Gastrocnemius medialis (tissue), 4 donors: ENCODE measurements around the gene TEX2. TPM values are rescaled to one million over a fixed set of nuclear protein-coding genes. Genes with fewer than 3 reads are reported as not detected.

ENCODE experiments used
- ATAC-seq, 2 donors: fragments of 150-250 bp; one replicate each; pipeline ENCODE4 v1.9.1; 2016
- DNase-seq, 2 donors: peaks; one replicate each; pipeline ENCODE4 v3.0.0-alpha.2; 2019
- H3K27ac ChIP-seq, 4 donors: fragments of 200-600 bp; sonication (generic); 1 replicate in 1 of 4; 2 replicates in 3 of 4; pipeline ENCODE4 v1.5.1; 2016 to 2018; ENCODE audit warnings: mild to moderate bottlenecking in 2 of 4, moderate library complexity in 1 of 4
- H3K27me3 ChIP-seq, 3 donors: fragments of 200-600 bp; sonication (generic) in 2 of 3; 1 replicate in 1 of 3; 2 replicates in 2 of 3; pipeline versions ENCODE4 v1.5.1 to v1.6.0; 2016 to 2019; ENCODE audit warnings: mild to moderate bottlenecking in 1 of 3, moderate library complexity in 1 of 3
- H3K36me3 ChIP-seq, 2 donors: fragments of 200-600 bp; sonication (generic) in 1 of 2; one replicate each; pipeline ENCODE4 v1.5.1; 2017 to 2018
- H3K4me1 ChIP-seq, 2 donors: fragments of 200-600 bp; sonication (generic) in 1 of 2; one replicate each; pipeline ENCODE4 v1.5.1; 2016 to 2017; ENCODE audit warnings: mild to moderate bottlenecking in 2 of 2
- H3K4me3 ChIP-seq, 4 donors: fragments of 200-600 bp; sonication (generic) in 3 of 4; 1 replicate in 1 of 4; 2 replicates in 3 of 4; pipeline ENCODE4 v1.5.1; 2016 to 2019; ENCODE audit warnings: mild to moderate bottlenecking in 2 of 4
- H3K9me3 ChIP-seq, 3 donors: fragments of 200-600 bp; sonication (generic) in 2 of 3; 1 replicate in 1 of 3; 2 replicates in 2 of 3; pipeline ENCODE4 v1.5.1; 2016 to 2019
- CTCF ChIP-seq, 5 experiments: fragments of 450-650 bp in 3 of 5; fragments of 200-600 bp in 2 of 5; sonication (generic) in 2 of 5; IDR thresholded peaks in 4 of 5; conservative IDR thresholded peaks in 1 of 5; 1 replicate in 4 of 5; 2 replicates in 1 of 5; pipeline ENCODE4 v1.5.1; 2016 to 2019; ENCODE audit warnings: antibody characterized with exemption in 5 of 5, mild to moderate bottlenecking in 3 of 5, moderate library complexity in 3 of 5
- POLR2A ChIP-seq, 2 donors: fragments of 450-650 bp; IDR thresholded peaks; one replicate each; pipeline ENCODE4 v1.6.1; 2017; ENCODE audit warnings: antibody characterized with exemption in 2 of 2, mild to moderate bottlenecking in 2 of 2, moderate library complexity in 2 of 2
- in situ Hi-C, 4 donors: fragments of 200-750 bp; cut with MboI; loops; one replicate each; pipeline versions ENCODE4 v1.15.0 to v1.8.0; 2017; ENCODE audit warnings: low sequenced_read_pairs in 4 of 4
- intact Hi-C: fragments of 100-400 bp; cut with DNase I; formaldehyde crosslinking; loops from one replicate; pipeline ENCODE4 v1.15.1; 2023; ENCODE audit warnings: low total_unique reads
- total RNA-seq, 4 donors: library from RNA; depleted of rRNA; stranded (reverse); fragments of >200 nt; gene quantifications; one replicate each; pipeline versions ENCODE4 v1.1.0 to v1.2.3, GENCODE V29; 2016

The TEX2 gene
- total RNA-seq, 4 donors from 2014 or later, result 39.0 to 91.1 (median 77.4) TPM

- DNase-seq (no peak), ATAC-seq (no peak)
- Histone ChIP-seq H3K9me3 (no peaks in the 10 kb centered on the region), H3K36me3 (no peaks in the 10 kb centered on the region), H3K27me3 (no peaks in the 10 kb centered on the region), H3K27ac (no peak overlapping the region), H3K4me1 (peaks cover 16% of the 10 kb centered on the region in 2 donors), H3K4me3 (no peak overlapping the region)
- intact Hi-C loops, result loop anchor here (10.0 kb wide), 1 partner anchor 358 kb away; the partner anchor contains the start of genes CSHL1 and GH1
- TF ChIP-seq CTCF (IDR thresholded peaks at IDR 0.05 in 4 of 5, conservative IDR thresholded peaks at IDR 0.05 in 1 of 5), result no peak
- TF ChIP-seq POLR2A (IDR thresholded peaks at IDR 0.05), result no peak
- in situ Hi-C loops, result loop anchor here in 2 of 4 donors (10.0 kb wide), 1 partner anchor 128 kb away; no protein-coding TSS in a partner anchor
These were observed 9.9 kb upstream of the TEX2 start for GRCh38 chr17:64273006-64273405.

- H3K4me1 ChIP-seq, result no peaks in the 10 kb centered on the region
- TF ChIP-seq CTCF (IDR thresholded peaks at IDR 0.05 in 4 of 5, conservative IDR thresholded peaks at IDR 0.05 in 1 of 5), result no peak
- no peak for TF ChIP-seq POLR2A (IDR thresholded peaks at IDR 0.05)
- H3K4me3 ChIP-seq, result no peak overlapping the region
- intact Hi-C loops (loop anchor here (10.0 kb wide), 1 partner anchor 356 kb away; the partner anchor contains the start of genes CSHL1 and GH1), in situ Hi-C loops (loop anchor here in 2 of 4 donors (10.0 kb wide), 1 partner anchor 126 kb away; no protein-coding TSS in a partner anchor)
- ATAC-seq (no peak), DNase-seq (no peak)
- H3K9me3 ChIP-seq, result no peaks in the 10 kb centered on the region
- H3K36me3 ChIP-seq, result no peaks in the 10 kb centered on the region
- H3K27me3 ChIP-seq, result no peaks in the 10 kb centered on the region
- H3K27ac ChIP-seq, result no peak overlapping the region
These were observed 7.8 kb upstream of the TEX2 start for GRCh38 chr17:64270885-64271284.

- no peaks in the 10 kb centered on the region for H3K27me3 ChIP-seq
- ATAC-seq, result no peak
- intact Hi-C loops (loop anchor here (10.0 kb wide), 1 partner anchor 355 kb away; the partner anchor contains the start of genes CSHL1 and GH1), in situ Hi-C loops (loop anchor here in 2 of 4 donors (10.0 kb wide), 1 partner anchor 125 kb away; no protein-coding TSS in a partner anchor)
- H3K36me3 ChIP-seq, result no peaks in the 10 kb centered on the region
- DNase-seq, result no peak
- no peaks in the 10 kb centered on the region for H3K9me3 ChIP-seq
- peaks cover 3% of the 10 kb centered on the region in 2 donors for H3K4me1 ChIP-seq
- no peak overlapping the region for H3K4me3 ChIP-seq
- TF ChIP-seq POLR2A (IDR thresholded peaks at IDR 0.05) (no peak), CTCF (IDR thresholded peaks at IDR 0.05 in 4 of 5, conservative IDR thresholded peaks at IDR 0.05 in 1 of 5) (no peak)
- H3K27ac ChIP-seq, result no peak overlapping the region
These were observed 6.9 kb upstream of the TEX2 start for GRCh38 chr17:64269687-64270649.

- in situ Hi-C loops, result no loop called here
- no peak for TF ChIP-seq POLR2A (IDR thresholded peaks at IDR 0.05)
- TF ChIP-seq CTCF (IDR thresholded peaks at IDR 0.05 in 4 of 5, conservative IDR thresholded peaks at IDR 0.05 in 1 of 5), result no peak
These were observed 1.8 kb upstream of the TEX2 start for GRCh38 chr17:64264891-64265290.

More at GRCh38 chr17:64264891-64265290, 1.8 kb upstream of the TEX2 start:
- Histone ChIP-seq H3K4me3 (no peak overlapping the region), H3K36me3 (no peaks in the 10 kb centered on the region), H3K4me1 (peaks cover 37 to 43% of the 10 kb centered on the region in 2 donors), H3K27me3 (no peaks in the 10 kb centered on the region), H3K27ac (peak overlapping the region; percentile 76 to 100 (median 96)), H3K9me3 (no peaks in the 10 kb centered on the region)
- intact Hi-C loops, result loop anchor here (5.0 kb wide), 1 partner anchor 48 kb away; no protein-coding TSS in a partner anchor
- DNase-seq (peak in 1 of 2 donors; percentile 64), ATAC-seq (peak in 1 of 2 donors; percentile 5)
